Measurements from ENCODE around the gene DTHD1. TPM values are rescaled to one million over a fixed set of nuclear protein-coding genes. Genes with fewer than 3 reads are reported as not detected.
A peak's percentile ranks its signal among the peaks of the same experiment; 100 is the strongest.

The DTHD1 gene
- total and polyA plus RNA-seq, 10 of the 15 experiments (the other 5 are each of a cell fraction or from before 2014, with no cell fraction given): 0.05 to 2.8 (median 1.4) TPM

- TF ChIP-seq MEF2A (IDR thresholded peaks at IDR 0.05; ENCODE audit: insufficient read depth, low read depth, low read length) (peak; percentile 66; the same call in 1 of the 2 replicates), SMARCA5 (IDR thresholded peaks at IDR 0.05) (no peak), BCL3 (IDR thresholded peaks at IDR 0.05; ENCODE audit: borderline replicate concordance, insufficient read depth, low read depth, low read length, poor library complexity, severe bottlenecking) (peak; percentile 49), CREM (IDR thresholded peaks at IDR 0.05; ENCODE audit: low read depth) (peak; percentile 80; the same call in 1 of the 2 replicates), SREBF2 (IDR thresholded peaks at IDR 0.05; ENCODE audit: low read length) (no peak), BRCA1 (IDR thresholded peaks at IDR 0.05; ENCODE audit: low read depth, low read length) (no peak), NRF1 (conservative IDR thresholded peaks at IDR 0.05; ENCODE audit: low read depth, low read length) (no peak), CUX1 (IDR thresholded peaks at IDR 0.05; ENCODE audit: insufficient replicate concordance, low read depth, low read length) (no peak), SIX5 (IDR thresholded peaks at IDR 0.05; ENCODE audit: low read depth, low read length, severe bottlenecking) (no peak), RELB (IDR thresholded peaks at IDR 0.05; ENCODE audit: low read depth) (peak; percentile 63), EGR1 (IDR thresholded peaks at IDR 0.05; ENCODE audit: borderline replicate concordance in 1 of 2, low read depth in 2 of 2, low read length in 2 of 2) (no peak), USF1 (IDR thresholded peaks at IDR 0.05; ENCODE audit: borderline replicate concordance, extremely low read length, insufficient read depth, low read depth, low read length) (no peak), PML (IDR thresholded peaks at IDR 0.05; ENCODE audit: low read length) (no peak), IRF3 (IDR thresholded peaks at IDR 0.05) (no peak), ZNF622 (IDR thresholded peaks at IDR 0.05) (no peak), FOS (IDR thresholded peaks at IDR 0.05; ENCODE audit: borderline replicate concordance, extremely low read depth, insufficient read length) (no peak), PAX5 (IDR thresholded peaks at IDR 0.05; ENCODE audit: borderline replicate concordance, low read depth, low read length) (no peak), YBX1 (IDR thresholded peaks at IDR 0.05) (no peak), EED (IDR thresholded peaks at IDR 0.05; ENCODE audit: low read depth) (peak; percentile 91), CBX3 (IDR thresholded peaks at IDR 0.05; ENCODE audit: borderline replicate concordance, low read depth) (no peak)
These were observed 41.5 kb downstream of the DTHD1 start (continued) for GRCh38 chr4:36322921-36323354.
